Karpas-422 (cell line): Measurements from ENCODE around the gene ALOXE3. TPM values are rescaled to one million over a fixed set of nuclear protein-coding genes. Genes with fewer than 3 reads are reported as not detected.

ENCODE experiments used
- DNase-seq: peaks from one replicate; pipeline ENCODE4 v3.0.0-alpha.2; 2015
- H2AFZ ChIP-seq: fragments of 200-600 bp; sonication (generic); 2 replicates; pipeline ENCODE4 v1.6.1; 2014; ENCODE audit warnings: antibody characterized with exemption, low read length, mixed read lengths
- H3K27ac ChIP-seq: fragments of 200-600 bp; sonication (generic); 2 replicates; pipeline ENCODE4 v1.5.1; 2014; ENCODE audit warnings: mild to moderate bottlenecking, low read length, moderate library complexity
- H3K27me3 ChIP-seq: fragments of 200-600 bp; sonication (generic); 2 replicates; pipeline ENCODE4 v1.6.1; 2014; ENCODE audit warnings: low read length, mixed read lengths
- H3K36me3 ChIP-seq: fragments of 200-600 bp; sonication (generic); 2 replicates; pipeline ENCODE4 v1.6.1; 2014; ENCODE audit warnings: low read length, mixed read lengths; ENCODE audit not compliant: insufficient read depth
- H3K4me1 ChIP-seq: fragments of 200-600 bp; sonication (generic); 2 replicates; pipeline ENCODE4 v1.6.1; 2014; ENCODE audit warnings: mild to moderate bottlenecking, low read length, mixed read lengths
- H3K4me2 ChIP-seq: fragments of 200-600 bp; sonication (generic); 2 replicates; pipeline ENCODE4 v1.6.1; 2014; ENCODE audit warnings: low read length, low read depth, mild to moderate bottlenecking; ENCODE audit not compliant: poor library complexity, severe bottlenecking
- H3K4me3 ChIP-seq: fragments of 200-600 bp; sonication (generic); 2 replicates; pipeline ENCODE4 v1.5.1; 2014; ENCODE audit warnings: mild to moderate bottlenecking, antibody characterized with exemption, low read length, mixed read lengths
- H3K79me2 ChIP-seq: fragments of 200-600 bp; sonication (generic); 2 replicates; pipeline ENCODE4 v1.6.1; 2014; ENCODE audit warnings: mild to moderate bottlenecking, low read length, mixed read lengths
- H3K9ac ChIP-seq: fragments of 200-600 bp; sonication (generic); 2 replicates; pipeline ENCODE4 v1.6.0; 2014; ENCODE audit warnings: low read length
- H3K9me2 ChIP-seq: fragments of 200-600 bp; sonication (generic), shearing (Covaris generic); replicated peaks from 2 replicates; pipeline ENCODE4 v1.6.0; 2014; ENCODE audit warnings: mild to moderate bottlenecking, low read length, moderate library complexity; ENCODE audit not compliant: insufficient read depth
- H3K9me3 ChIP-seq: fragments of 300-700, 200-600 bp; sonication (generic); 2 replicates; pipeline ENCODE4 v1.6.1; 2014; ENCODE audit warnings: low read length, mixed read lengths
- H4K20me1 ChIP-seq: fragments of 200-600 bp; sonication (generic); 2 replicates; pipeline ENCODE4 v1.6.1; 2014; ENCODE audit warnings: mild to moderate bottlenecking, antibody characterized with exemption, low read length, low read depth; ENCODE audit not compliant: insufficient read depth
- total RNA-seq: library from RNA; depleted of rRNA; stranded (reverse); fragments of >200 nt; shearing (Covaris generic); gene quantifications from 2 replicates; pipeline ENCODE4 v1.2.3, GENCODE V29; 2014; ENCODE audit warnings: low replicate concordance; rRNA removed

Gene ALOXE3
- total RNA-seq = 0.18 TPM in 1 of 2 replicates, not detected in the other

DNA sequence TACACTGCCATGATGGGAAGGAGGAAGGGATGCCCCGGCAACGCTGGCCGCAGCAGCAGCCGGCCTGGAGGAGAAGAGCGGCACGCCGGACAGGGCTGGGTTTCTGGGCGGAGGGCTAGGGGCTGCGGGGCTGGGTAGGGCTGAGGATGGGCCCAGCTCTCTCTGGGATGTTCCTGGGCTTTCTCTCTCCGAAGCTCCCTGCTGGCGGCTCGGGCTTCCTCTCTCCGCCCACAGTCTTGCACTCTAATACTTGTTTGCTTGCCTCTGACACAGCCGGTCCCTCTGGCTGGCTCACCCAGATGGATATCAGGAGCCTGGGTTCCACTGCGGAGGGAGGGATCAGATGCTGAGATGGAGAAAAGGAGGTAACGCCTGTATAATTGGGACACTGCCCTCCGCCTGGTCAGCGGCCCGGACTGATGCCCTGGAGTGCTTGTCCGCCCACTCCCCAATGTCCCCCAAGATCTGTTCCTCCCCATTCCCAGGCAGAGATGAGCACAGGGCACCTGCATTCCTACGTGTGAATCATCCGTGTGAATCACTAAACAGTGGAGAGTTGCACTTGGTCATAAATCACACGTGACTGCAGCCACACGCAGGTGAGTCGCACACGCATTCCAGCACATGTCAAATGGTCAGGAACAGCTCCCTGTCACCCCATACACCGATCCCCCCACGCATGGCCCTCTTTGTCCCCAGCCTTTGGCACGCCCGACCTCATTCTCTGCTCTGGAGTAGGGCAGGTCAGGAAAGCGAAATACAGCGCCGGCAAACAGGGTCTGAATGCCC is at the start of gene ALOXE3:
ALOXE3 (minus strand) TSS at position 535 of the 789 bp plus-strand sequence; CDS start at position 11, 524 bp downstream.
- H3K9ac ChIP-seq = peak within 1 kb of the TSS; percentile 74
- peak within 1 kb of the TSS; percentile 100 for H3K4me2 ChIP-seq
- no peaks in the 10 kb centered on the region for H3K27me3 ChIP-seq
- H3K9me3 ChIP-seq = no peaks in the 10 kb centered on the region
- H3K4me1 ChIP-seq = peaks cover 46% of the 10 kb centered on the region
- H3K4me3 ChIP-seq = peak within 1 kb of the TSS; percentile 76
- H4K20me1 ChIP-seq = no peaks in the 10 kb centered on the region
- peak within 1 kb of the TSS; percentile 84 for H2AFZ ChIP-seq
- no peaks in the 10 kb centered on the region for H3K79me2 ChIP-seq
- H3K9me2 ChIP-seq = no peaks in the 10 kb centered on the region
- DNase-seq = no peak
- peak within 1 kb of the TSS; percentile 78 for H3K27ac ChIP-seq
- H3K36me3 ChIP-seq = no peaks in the 10 kb centered on the region

DNA sequence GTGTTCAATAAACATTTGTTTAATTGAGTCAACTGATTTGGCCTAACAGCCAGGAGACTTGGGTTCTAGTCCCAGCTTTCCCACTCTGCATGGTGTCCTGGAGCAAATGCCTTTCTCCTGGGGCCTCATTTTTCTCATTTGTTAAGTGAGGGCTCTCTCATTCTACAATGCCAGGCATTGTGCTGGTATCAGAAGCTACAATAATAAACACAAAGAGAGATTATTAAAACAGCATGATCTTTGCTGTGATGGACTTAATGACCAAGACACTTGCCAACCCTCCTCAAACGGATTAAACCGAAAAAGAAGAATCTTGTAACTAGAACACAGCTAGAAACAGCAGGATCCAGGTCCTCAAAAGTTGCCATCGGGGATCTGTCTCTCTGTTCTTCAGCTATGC is 49.2 kb upstream of the ALOXE3 start:
- no peaks in the 10 kb centered on the region for H4K20me1 ChIP-seq
- H3K9me2 ChIP-seq = no peaks in the 10 kb centered on the region
- no peak overlapping the region for H3K4me3 ChIP-seq
- H3K79me2 ChIP-seq = peaks cover 5% of the 10 kb centered on the region
- H2AFZ ChIP-seq = no peak overlapping the region
- H3K36me3 ChIP-seq = no peaks in the 10 kb centered on the region
- H3K4me2 ChIP-seq = no peak overlapping the region
- H3K4me1 ChIP-seq = peaks cover 26% of the 10 kb centered on the region
- no peak for DNase-seq
- no peaks in the 10 kb centered on the region for H3K9me3 ChIP-seq
- no peaks in the 10 kb centered on the region for H3K27me3 ChIP-seq
- no peak overlapping the region for H3K9ac ChIP-seq
- no peak overlapping the region for H3K27ac ChIP-seq

DNA sequence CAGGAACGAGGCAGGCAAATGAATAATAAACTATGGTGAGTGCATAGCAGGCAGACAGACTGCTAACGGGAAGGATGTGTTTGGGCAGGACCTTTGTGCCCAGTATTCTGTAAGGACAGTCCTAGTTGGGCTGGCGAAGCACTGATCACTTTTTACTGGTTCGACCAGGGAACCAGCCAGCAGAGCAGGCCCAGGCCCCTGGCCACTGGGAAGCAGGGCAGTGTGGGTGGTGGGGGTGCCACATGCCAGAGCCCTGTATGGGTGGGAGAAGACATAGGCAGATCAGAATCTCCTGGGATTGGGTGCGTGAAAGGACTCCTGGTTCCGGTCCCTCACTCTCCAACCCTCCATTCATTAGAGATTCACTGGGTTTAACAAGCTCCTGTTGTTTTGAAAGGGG is 48.4 kb upstream of the ALOXE3 start:
- Histone ChIP-seq H3K9me2 (no peaks in the 10 kb centered on the region), H3K4me2 (no peak overlapping the region), H3K4me1 (peaks cover 26% of the 10 kb centered on the region), H3K9ac (no peak overlapping the region), H3K9me3 (no peaks in the 10 kb centered on the region), H3K27ac (no peak overlapping the region), H4K20me1 (peaks cover 6% of the 10 kb centered on the region), H3K36me3 (no peaks in the 10 kb centered on the region), H3K79me2 (peaks cover 13% of the 10 kb centered on the region), H3K27me3 (no peaks in the 10 kb centered on the region), H3K4me3 (no peak overlapping the region), H2AFZ (no peak overlapping the region)
- DNase-seq = no peak

DNA sequence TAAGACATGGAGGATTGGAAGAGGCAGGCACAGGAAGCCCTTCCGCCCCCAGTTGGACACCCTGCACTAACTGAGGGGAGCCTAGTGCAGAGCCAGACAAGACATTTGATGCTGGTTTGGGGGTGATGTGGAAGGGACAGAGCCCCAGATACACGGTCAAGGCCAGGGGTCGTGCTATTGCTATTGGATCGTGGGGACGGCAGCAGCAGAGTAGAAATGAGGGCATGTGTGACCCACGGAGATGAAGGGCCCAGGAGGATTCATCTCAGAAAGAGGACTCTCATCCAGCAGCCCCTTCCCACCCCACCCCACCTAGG is 46.5 kb upstream of the ALOXE3 start:
- H4K20me1 ChIP-seq = peaks cover 12% of the 10 kb centered on the region
- peaks cover 6% of the 10 kb centered on the region; the same call in 1 of the 2 replicates for H3K36me3 ChIP-seq
- H3K9me3 ChIP-seq = no peaks in the 10 kb centered on the region
- peaks cover 23% of the 10 kb centered on the region for H3K79me2 ChIP-seq
- peaks cover 43% of the 10 kb centered on the region for H3K4me1 ChIP-seq
- H3K27me3 ChIP-seq = no peaks in the 10 kb centered on the region
- peak overlapping the region; percentile 94; the same call in 1 of the 2 replicates for H2AFZ ChIP-seq
- H3K4me2 ChIP-seq = peak overlapping the region; percentile 88
- no peak for DNase-seq
- H3K9me2 ChIP-seq = no peaks in the 10 kb centered on the region
- H3K4me3 ChIP-seq = peak overlapping the region; percentile 86; the same call in 1 of the 2 replicates
- peak overlapping the region; percentile 96 for H3K9ac ChIP-seq
- peak overlapping the region; percentile 81 for H3K27ac ChIP-seq

- Histone ChIP-seq H3K9me2 (no peaks in the 10 kb centered on the region), H3K4me1 (peaks cover 49% of the 10 kb centered on the region), H3K4me2 (peak overlapping the region; percentile 88), H3K79me2 (peaks cover 27% of the 10 kb centered on the region), H3K36me3 (peaks cover 11% of the 10 kb centered on the region; the same call in 1 of the 2 replicates), H3K9me3 (no peaks in the 10 kb centered on the region), H3K4me3 (peak overlapping the region; percentile 86), H2AFZ (peak overlapping the region; percentile 94; the same call in 1 of the 2 replicates), H3K27me3 (no peaks in the 10 kb centered on the region), H4K20me1 (peaks cover 12% of the 10 kb centered on the region), H3K27ac (peak overlapping the region; percentile 81), H3K9ac (peak overlapping the region; percentile 96)
- DNase-seq = peak; percentile 86
Observed at GRCh38 chr17:8163978-8164814, 45.9 kb upstream of the ALOXE3 start.

DNA sequence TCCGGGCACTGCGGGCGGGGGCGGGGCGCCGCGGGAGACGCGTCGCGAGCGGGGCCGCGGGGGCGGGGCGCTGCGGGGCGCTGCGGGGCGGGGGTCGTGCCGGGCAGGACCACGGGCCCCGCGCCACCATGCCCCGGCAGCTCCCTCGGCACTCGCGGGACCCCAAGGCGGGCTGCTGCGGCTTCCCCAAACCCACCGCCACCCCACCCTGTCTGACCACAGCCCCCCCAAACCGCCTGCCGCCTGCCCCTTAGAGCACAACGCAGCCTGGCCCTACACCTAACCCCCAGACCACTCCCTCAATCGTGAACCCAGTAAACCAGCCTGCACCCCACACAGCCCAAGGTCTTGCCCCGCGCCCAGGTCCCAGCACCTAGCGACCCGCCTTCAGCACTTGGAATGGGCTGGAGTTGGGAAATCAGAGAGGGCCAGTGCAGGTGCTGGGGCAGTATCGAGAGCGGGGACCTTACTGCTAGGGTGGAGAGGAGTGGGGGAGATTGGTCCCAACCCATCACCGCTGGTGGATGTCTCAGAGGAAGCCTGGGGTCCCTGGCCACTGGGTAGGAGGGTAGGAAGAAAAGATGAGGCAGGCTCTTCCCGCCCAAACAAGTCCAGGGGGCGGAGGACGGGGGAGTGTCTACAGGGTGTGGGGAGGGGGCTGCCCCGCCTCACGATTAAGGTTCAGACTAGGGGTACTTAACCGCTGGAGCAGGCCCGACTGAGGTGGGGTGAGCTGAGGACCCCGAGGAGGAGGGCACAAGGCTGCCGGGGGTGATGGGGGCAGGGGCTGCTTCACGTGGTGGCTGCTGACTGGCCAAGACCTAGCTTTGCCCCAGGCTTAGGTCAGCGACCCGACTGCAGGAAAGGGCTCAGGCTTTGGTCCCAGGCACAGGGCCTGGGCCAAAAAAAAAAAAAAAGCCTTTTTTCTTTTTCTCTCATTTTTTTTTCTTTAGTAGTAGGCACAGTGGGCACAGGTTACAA is 45.0 kb upstream of the ALOXE3 start:
- DNase-seq = peak; percentile 75
- Histone ChIP-seq H3K27ac (peak overlapping the region; percentile 81), H4K20me1 (peaks cover 12% of the 10 kb centered on the region), H3K36me3 (peaks cover 11% of the 10 kb centered on the region; the same call in 1 of the 2 replicates), H3K4me1 (peaks cover 53% of the 10 kb centered on the region), H3K9me2 (no peaks in the 10 kb centered on the region), H3K9me3 (no peaks in the 10 kb centered on the region), H3K9ac (peak overlapping the region; percentile 96), H3K4me2 (peak overlapping the region; percentile 88), H2AFZ (peak overlapping the region; percentile 94), H3K4me3 (peak overlapping the region; percentile 86), H3K27me3 (no peaks in the 10 kb centered on the region), H3K79me2 (peaks cover 27% of the 10 kb centered on the region)

- peaks cover 11% of the 10 kb centered on the region; the same call in 1 of the 2 replicates for H3K36me3 ChIP-seq
- H2AFZ ChIP-seq = peak within 1 kb of the TSS; percentile 94
- peak within 1 kb of the TSS; percentile 81 for H3K27ac ChIP-seq
- H4K20me1 ChIP-seq = peaks cover 12% of the 10 kb centered on the region
- peaks cover 53% of the 10 kb centered on the region for H3K4me1 ChIP-seq
- peak within 1 kb of the TSS; percentile 96 for H3K4me2 ChIP-seq
- H3K9me2 ChIP-seq = no peaks in the 10 kb centered on the region
- H3K9me3 ChIP-seq = no peaks in the 10 kb centered on the region
- H3K27me3 ChIP-seq = no peaks in the 10 kb centered on the region
- peak within 1 kb of the TSS; percentile 96 for H3K9ac ChIP-seq
- peaks cover 27% of the 10 kb centered on the region for H3K79me2 ChIP-seq
- DNase-seq = peak; percentile 90
- H3K4me3 ChIP-seq = peak within 1 kb of the TSS; percentile 86
Observed at GRCh38 chr17:8162233-8162996, 44.1 kb upstream of the ALOXE3 start, which contains the start of gene VAMP2. Gene VAMP2, minus strand, starts transcription at chr17:8162948. Its CDS starts 69 bp downstream, at chr17:8162879.
